IMR-90 (cell line): Measurements from ENCODE around the gene CBR4. TPM values are rescaled to one million over a fixed set of nuclear protein-coding genes. Genes with fewer than 3 reads are reported as not detected.

Experiments used
- ATAC-seq: fragments of 200-7000 bp; cut with Tn5 transposase; 2 replicates; pipeline ENCODE4 v1.9.1; 2020; ENCODE audit warnings: low read depth, mild to moderate bottlenecking, moderate library complexity
- BruUV-seq: library from RNA; stranded (reverse); fragments of 400-500 nt; replicated peaks from 2 replicates; lab custom pipeline; 2021; lab: Mats Ljungman, UMichigan
- CTCF ChIA-PET: fragments of 300-600 bp; formaldehyde crosslinking; extraction: SDS; loops from one replicate; lab custom pipeline; 2021; ENCODE audit warnings: antibody characterized with exemption; lab: Yijun Ruan, JAX
- POLR2A ChIA-PET: fragments of 300-600 bp; sonication (Branson Sonifier 250); formaldehyde crosslinking; loops from one replicate; lab custom pipeline; 2022; ENCODE audit warnings: antibody characterized with exemption; ENCODE audit not compliant: unreplicated experiment; lab: Charles Lee
- DNase-seq: peaks from one replicate; pipeline ENCODE4 v3.0.0; 2013
- H2AFZ ChIP-seq: replicated peaks from 2 replicates; pipeline ENCODE3; 2013; ENCODE audit warnings: low read length, mild to moderate bottlenecking; ENCODE audit not compliant: poor library complexity
- H2AK5ac ChIP-seq: 2 replicates; pipeline ENCODE4 v1.6.1; 2013; ENCODE audit warnings: low read depth, low read length, inconsistent platforms
- H2AK9ac ChIP-seq: replicated peaks from 2 replicates; pipeline ENCODE3; 2013; ENCODE audit warnings: mild to moderate bottlenecking, low read depth, low read length, moderate library complexity; ENCODE audit not compliant: poor library complexity
- H2BK120ac ChIP-seq: 2 replicates; pipeline ENCODE4 v1.6.1; 2013; ENCODE audit warnings: low read depth, low read length, inconsistent platforms
- H2BK15ac ChIP-seq: 3 replicates; pipeline ENCODE4 v1.6.1; 2013; ENCODE audit warnings: low read depth, low read length, inconsistent platforms
- H2BK20ac ChIP-seq: 2 replicates; pipeline ENCODE4 v1.6.1; 2013; ENCODE audit warnings: low read depth, mild to moderate bottlenecking, inconsistent platforms, low read length, moderate library complexity
- H2BK5ac ChIP-seq: 2 replicates; pipeline ENCODE4 v1.6.1; 2013; ENCODE audit warnings: mild to moderate bottlenecking, low read depth, low read length, inconsistent platforms; ENCODE audit not compliant: poor library complexity, severe bottlenecking
- H3K14ac ChIP-seq: replicated peaks from 2 replicates; pipeline ENCODE4 v1.6.1; 2013; ENCODE audit warnings: low read depth, low read length, inconsistent platforms
- H3K18ac ChIP-seq: 2 replicates; pipeline ENCODE4 v1.6.1; 2013; ENCODE audit warnings: low read depth, low read length, control low read depth
- H3K23ac ChIP-seq: 2 replicates; pipeline ENCODE4 v1.6.1; 2013; ENCODE audit warnings: low read depth, low read length, inconsistent platforms
- H3K27ac ChIP-seq: 2 replicates; pipeline ENCODE4 v1.5.1; 2013; ENCODE audit warnings: mild to moderate bottlenecking, control low read depth, low read length; ENCODE audit not compliant: insufficient read depth
- H3K27me3 ChIP-seq: 2 replicates; pipeline ENCODE4 v1.6.1; 2013; ENCODE audit warnings: low read length; ENCODE audit not compliant: control insufficient read depth, insufficient read depth
- H3K36me3 ChIP-seq: 2 replicates; pipeline ENCODE4 v1.6.1; 2013; ENCODE audit warnings: low read length, mixed read lengths; ENCODE audit not compliant: control insufficient read depth, insufficient read depth
- H3K4ac ChIP-seq: 2 replicates; pipeline ENCODE4 v1.6.1; 2013; ENCODE audit warnings: low read depth, low read length, inconsistent platforms
- H3K4me1 ChIP-seq: 2 replicates; pipeline ENCODE4 v1.6.1; 2013; ENCODE audit warnings: low read length, mixed read lengths; ENCODE audit not compliant: control insufficient read depth, insufficient read depth
- H3K4me2 ChIP-seq: 2 replicates; pipeline ENCODE4 v1.6.1; 2013; ENCODE audit warnings: low read depth, mild to moderate bottlenecking, control low read depth, low read length, moderate library complexity
- H3K4me3 ChIP-seq: 2 replicates; pipeline ENCODE4 v1.5.1; 2013; ENCODE audit warnings: low read depth, mild to moderate bottlenecking, control low read depth, low read length, moderate library complexity; ENCODE audit not compliant: insufficient read depth
- H3K56ac ChIP-seq: 2 replicates; pipeline ENCODE4 v1.6.1; 2013; ENCODE audit warnings: low read length, inconsistent platforms; ENCODE audit not compliant: insufficient read depth; ENCODE audit errors: extremely low read depth
- H3K79me1 ChIP-seq, 2 experiments: 2 replicates each; pipeline ENCODE4 v1.6.1; 2013; ENCODE audit warnings: low read length in 2 of 2, inconsistent platforms in 1 of 2, low read depth in 1 of 2
- H3K9ac ChIP-seq: 2 replicates; pipeline ENCODE4 v1.6.1; 2013; ENCODE audit warnings: low read depth, low read length, control low read depth
- H3K9me1 ChIP-seq: 2 replicates; pipeline ENCODE4 v1.6.1; 2013; ENCODE audit warnings: low read length, inconsistent platforms; ENCODE audit not compliant: insufficient read depth
- H3K9me3 ChIP-seq: 2 replicates; pipeline ENCODE4 v1.6.1; 2013; ENCODE audit warnings: low read length; ENCODE audit not compliant: control insufficient read depth, insufficient read depth
- H4K20me1 ChIP-seq: 2 replicates; pipeline ENCODE4 v1.6.1; 2013; ENCODE audit warnings: low read length, inconsistent platforms; ENCODE audit not compliant: insufficient read depth
- H4K5ac ChIP-seq: 2 replicates; pipeline ENCODE4 v1.6.1; 2013; ENCODE audit warnings: mild to moderate bottlenecking, low read depth, low read length, control low read depth
- H4K8ac ChIP-seq, 2 experiments: 2 replicates each; pipeline ENCODE4 v1.6.1; 2013; ENCODE audit warnings: low read depth in 2 of 2, low read length in 2 of 2, control low read depth in 1 of 2, inconsistent platforms in 1 of 2
- H4K91ac ChIP-seq: 2 replicates; pipeline ENCODE4 v1.6.1; 2013; ENCODE audit warnings: low read depth, low read length, inconsistent platforms; ENCODE audit not compliant: insufficient read depth
- FOS ChIP-seq: fragments of 150-350 bp; IDR thresholded peaks from 2 replicates; pipeline ENCODE4 v1.6.1; 2016; ENCODE audit warnings: low read depth, low read length
- SMC3 ChIP-seq: fragments of 150-350 bp; IDR thresholded peaks from 2 replicates; pipeline ENCODE4 v1.6.1; 2016; ENCODE audit warnings: low read depth, mild to moderate bottlenecking, antibody characterized with exemption, low read length, moderate library complexity
- WGBS, 2 experiments: methylation state at CpG; one replicate each; pipeline versions ENCODE4 v1.1.5 to v1.1.7; 2013; ENCODE audit warnings: missing lambda C conversion rate in 2 of 2; ENCODE audit not compliant: insufficient read length in 1 of 2; ENCODE audit errors: extremely low coverage in 2 of 2; 5-methylcytosine and 5-hydroxymethylcytosine counted together
- dilution Hi-C: fragments of 300-500 bp; cut with HindIII; formaldehyde crosslinking; loops from one replicate; pipeline ENCODE4 v1.14.3; 2018; ENCODE audit warnings: low sequenced_read_pairs; ENCODE audit not compliant: unreplicated experiment
- in situ Hi-C: fragments of 300-500 bp; cut with MboI; formaldehyde crosslinking; loops from 3 replicates; pipeline ENCODE4 v1.14.3; 2019; ENCODE audit warnings: low sequenced_read_pairs, inconsistent platforms, mixed read lengths
- intact Hi-C: fragments of 100-400 bp; cut with micrococcal nuclease; formaldehyde crosslinking; loops from 2 replicates; pipeline ENCODE4 v1.10.0; 2022
- polyA plus RNA-seq, 3 experiments: library from polyadenylated mRNA; depleted of rRNA; stranded (reverse); fragments of >200 nt; gene quantifications; 2 replicates each; pipeline ENCODE4 v1.2.3, GENCODE V29; 2012; ENCODE audit warnings: low replicate concordance in 1 of 3
- total RNA-seq: library from RNA; depleted of rRNA; stranded (reverse); fragments of >200 nt; gene quantifications from 2 replicates; pipeline ENCODE4 v1.2.3, GENCODE V29; 2012

The CBR4 gene
- total and polyA plus RNA-seq, 2 of the 4 experiments (the other 2 are of a cell fraction): 2.7 to 4.5 TPM

GRCh38 chr4:169033660-169034059, 23.6 kb upstream of the CBR4 start:
- H3K4me1 ChIP-seq: peaks cover 3% of the 10 kb centered on the region; the same call in 1 of the 2 replicates
- 0 out of 2 replicates have a peak overlapping the region, but pooled peaks have one; percentile 15 for H2AK5ac ChIP-seq
- dilution Hi-C loops (no loop called here), in situ Hi-C loops (no loop called here), intact Hi-C loops (loop anchor here (5.0 kb wide), 1 partner anchor 79 kb away; no protein-coding TSS in a partner anchor)
- no peaks in the 10 kb centered on the region for H3K79me1 ChIP-seq
- H3K23ac ChIP-seq: no peak overlapping the region
- DNase-seq (no peak), ATAC-seq (no peak)
- H2AK9ac ChIP-seq: peak overlapping the region; percentile 53
- peak overlapping the region; percentile 55 for H2AFZ ChIP-seq
- no peak overlapping the region for H3K27ac ChIP-seq
- no TSS peak for BruUV-seq
- ChIA-PET POLR2A (no interaction called here), CTCF (interaction anchor here (0.6 kb wide), 1 partner anchor 132 kb away, joined by 3 read pairs; no protein-coding TSS in a partner anchor)
- no peak overlapping the region for H4K8ac ChIP-seq
- H4K91ac ChIP-seq: no peak overlapping the region
- H3K27me3 ChIP-seq: no peaks in the 10 kb centered on the region
- no peak overlapping the region for H3K4me2 ChIP-seq
- TF ChIP-seq SMC3: no peak
- no peak for TF ChIP-seq FOS
- H3K14ac ChIP-seq: no peak overlapping the region
- H3K18ac ChIP-seq: no peak overlapping the region; the same call in 1 of the 2 replicates
- no peak overlapping the region for H3K4ac ChIP-seq
- no peak overlapping the region for H3K4me3 ChIP-seq
- 100% methylated on average over 1 of the region's 6 CpGs; no CpG with 5 or more reads in 1 of the 2 experiments for WGBS, 2 experiments
- no peaks in the 10 kb centered on the region for H3K9me1 ChIP-seq
- H2BK120ac ChIP-seq: no peak overlapping the region
- no peaks in the 10 kb centered on the region for H4K20me1 ChIP-seq
- H2BK15ac ChIP-seq: no peak overlapping the region
- H3K9me3 ChIP-seq: no peaks in the 10 kb centered on the region
- no peaks in the 10 kb centered on the region for H3K36me3 ChIP-seq
- H4K5ac ChIP-seq: 0 out of 2 replicates have a peak overlapping the region, but pooled peaks have one; percentile 29
- no peak overlapping the region for H3K56ac ChIP-seq
- no peak overlapping the region for H2BK20ac ChIP-seq
- no peak overlapping the region for H3K9ac ChIP-seq
- no peak overlapping the region for H2BK5ac ChIP-seq
